Measurements from ENCODE around the gene SERGEF.

SERGEF gene

GRCh38 chr11:17793642-17794170 is 219.1 kb downstream of the SERGEF start:
- no peak for DNase-seq
- H3K4me2 ChIP-seq (ENCODE audit: low read depth, low read length), result no peak overlapping the region
- H3K9ac ChIP-seq (ENCODE audit: low read length), result no peak overlapping the region
- no peaks in the 10 kb centered on the region for H3K79me2 ChIP-seq (ENCODE audit: low read length)
- H3K27me3 ChIP-seq (replicated peaks; ENCODE audit: insufficient read depth, low read length), result no peaks in the 10 kb centered on the region
- no peak overlapping the region for H2AFZ ChIP-seq (ENCODE audit: low read length)
- TF ChIP-seq CTCF (IDR thresholded peaks at IDR 0.05; ENCODE audit: low read length) (no peak), EZH2phosphoT487 (IDR thresholded peaks at IDR 0.05; ENCODE audit: low read length) (no peak), EZH2 (optimal IDR thresholded peaks at IDR 0.05; ENCODE audit: low read depth, low read length) (no peak)
- H3K27ac ChIP-seq (ENCODE audit: low read length), result no peak overlapping the region
- no peaks in the 10 kb centered on the region for H3K36me3 ChIP-seq (replicated peaks; ENCODE audit: insufficient read depth, low read length)
- H3K9me2 ChIP-seq (replicated peaks; ENCODE audit: insufficient read depth, low read length), result no peaks in the 10 kb centered on the region
- H4K20me1 ChIP-seq (ENCODE audit: insufficient read depth, low read length), result no peaks in the 10 kb centered on the region
- no peak overlapping the region for H3K4me3 ChIP-seq (ENCODE audit: low read length)
- no peaks in the 10 kb centered on the region for H3K9me3 ChIP-seq (replicated peaks; ENCODE audit: insufficient read depth, low read length)
- no peaks in the 10 kb centered on the region for H3F3A ChIP-seq (ENCODE audit: insufficient read depth, low read length)
- no peaks in the 10 kb centered on the region for H3K4me1 ChIP-seq (ENCODE audit: low read length)

- Histone ChIP-seq H3K4me3 (ENCODE audit: low read length) (no peak overlapping the region), H3K36me3 (replicated peaks; ENCODE audit: insufficient read depth, low read length) (no peaks in the 10 kb centered on the region), H4K20me1 (ENCODE audit: insufficient read depth, low read length) (no peaks in the 10 kb centered on the region), H3K9ac (ENCODE audit: low read length) (no peak overlapping the region), H3K4me1 (ENCODE audit: low read length) (no peaks in the 10 kb centered on the region), H3K9me3 (replicated peaks; ENCODE audit: insufficient read depth, low read length) (no peaks in the 10 kb centered on the region), H3K27me3 (replicated peaks; ENCODE audit: insufficient read depth, low read length) (no peaks in the 10 kb centered on the region), H3F3A (ENCODE audit: insufficient read depth, low read length) (no peaks in the 10 kb centered on the region), H3K4me2 (ENCODE audit: low read depth, low read length) (no peak overlapping the region), H3K79me2 (ENCODE audit: low read length) (no peaks in the 10 kb centered on the region), H2AFZ (ENCODE audit: low read length) (no peak overlapping the region), H3K9me2 (replicated peaks; ENCODE audit: insufficient read depth, low read length) (no peaks in the 10 kb centered on the region), H3K27ac (ENCODE audit: low read length) (no peak overlapping the region)
- no peak for DNase-seq
- TF ChIP-seq EZH2 (optimal IDR thresholded peaks at IDR 0.05; ENCODE audit: low read depth, low read length) (no peak), CTCF (IDR thresholded peaks at IDR 0.05; ENCODE audit: low read length) (no peak), EZH2phosphoT487 (IDR thresholded peaks at IDR 0.05; ENCODE audit: low read length) (no peak)
Measured at GRCh38 chr11:17792161-17792560, 220.7 kb downstream of the SERGEF start.

- Histone ChIP-seq H3K9ac (ENCODE audit: low read length) (no peak overlapping the region), H3K27ac (ENCODE audit: low read length) (no peak overlapping the region), H3F3A (ENCODE audit: insufficient read depth, low read length) (no peaks in the 10 kb centered on the region), H3K4me2 (ENCODE audit: low read depth, low read length) (no peak overlapping the region), H3K9me3 (replicated peaks; ENCODE audit: insufficient read depth, low read length) (no peaks in the 10 kb centered on the region), H3K4me1 (ENCODE audit: low read length) (no peaks in the 10 kb centered on the region), H3K27me3 (replicated peaks; ENCODE audit: insufficient read depth, low read length) (no peaks in the 10 kb centered on the region), H4K20me1 (ENCODE audit: insufficient read depth, low read length) (no peaks in the 10 kb centered on the region), H3K9me2 (replicated peaks; ENCODE audit: insufficient read depth, low read length) (no peaks in the 10 kb centered on the region), H3K4me3 (ENCODE audit: low read length) (no peak overlapping the region), H2AFZ (ENCODE audit: low read length) (no peak overlapping the region), H3K79me2 (ENCODE audit: low read length) (no peaks in the 10 kb centered on the region), H3K36me3 (replicated peaks; ENCODE audit: insufficient read depth, low read length) (no peaks in the 10 kb centered on the region)
- TF ChIP-seq CTCF (IDR thresholded peaks at IDR 0.05; ENCODE audit: low read length), result no peak
- TF ChIP-seq EZH2 (optimal IDR thresholded peaks at IDR 0.05; ENCODE audit: low read depth, low read length), result no peak
- TF ChIP-seq EZH2phosphoT487 (IDR thresholded peaks at IDR 0.05; ENCODE audit: low read length), result no peak
- no peak for DNase-seq
Measured at GRCh38 chr11:17791144-17791543, 221.7 kb downstream of the SERGEF start.
